ENCODE measurements around the gene IKZF1.

- TF ChIP-seq CTCF (IDR thresholded peaks at IDR 0.05) (no peak), POLR2A (IDR thresholded peaks at IDR 0.05) (no peak)
Measured at GRCh38 chr7:50363327-50364060, 59.0 kb downstream of the IKZF1 start.

All from adrenal gland (tissue), 5 donors.